OCI-LY3 (cell line): ENCODE results near the gene PPP1R12B.

Experiments
- CTCF ChIP-seq: fragments of 200-600, 300-600 bp; sonication (generic); IDR thresholded peaks from 2 replicates; pipeline ENCODE4 v1.5.1; 2014; ENCODE audit warnings: antibody characterized with exemption, low read length, low read depth
- EZH2phosphoT487 ChIP-seq: fragments of 200-600 bp; shearing (Covaris generic); IDR thresholded peaks from 2 replicates; pipeline ENCODE4 v1.6.1; 2018; ENCODE audit warnings: antibody characterized with exemption, mixed run types, low read depth

- TF ChIP-seq CTCF (no peak), EZH2phosphoT487 (no peak)
Observed at GRCh38 chr1:202551683-202552082, 203.2 kb downstream of the PPP1R12B start.
